SU-DHL-6 (cell line): ENCODE measurements around the gene GDPD2.

Experiments used
- EZH2phosphoT487 ChIP-seq: fragments of 200-600 bp; sonication (generic), shearing (Covaris generic); conservative IDR thresholded peaks from 2 replicates; pipeline ENCODE4 v1.6.1; 2018; ENCODE audit warnings: mild to moderate bottlenecking, antibody characterized with exemption, low read length, moderate library complexity, mixed read lengths
- TF ChIP-seq, protein P1 (sequence below): fragments of 200-600 bp; sonication (generic); IDR thresholded peaks from one replicate; pipeline ENCODE4 v1.5.1; 2017; ENCODE audit warnings: antibody characterized with exemption, mild to moderate bottlenecking, low read length, moderate library complexity; ENCODE audit not compliant: insufficient read depth, poor library complexity, severe bottlenecking

DNA sequence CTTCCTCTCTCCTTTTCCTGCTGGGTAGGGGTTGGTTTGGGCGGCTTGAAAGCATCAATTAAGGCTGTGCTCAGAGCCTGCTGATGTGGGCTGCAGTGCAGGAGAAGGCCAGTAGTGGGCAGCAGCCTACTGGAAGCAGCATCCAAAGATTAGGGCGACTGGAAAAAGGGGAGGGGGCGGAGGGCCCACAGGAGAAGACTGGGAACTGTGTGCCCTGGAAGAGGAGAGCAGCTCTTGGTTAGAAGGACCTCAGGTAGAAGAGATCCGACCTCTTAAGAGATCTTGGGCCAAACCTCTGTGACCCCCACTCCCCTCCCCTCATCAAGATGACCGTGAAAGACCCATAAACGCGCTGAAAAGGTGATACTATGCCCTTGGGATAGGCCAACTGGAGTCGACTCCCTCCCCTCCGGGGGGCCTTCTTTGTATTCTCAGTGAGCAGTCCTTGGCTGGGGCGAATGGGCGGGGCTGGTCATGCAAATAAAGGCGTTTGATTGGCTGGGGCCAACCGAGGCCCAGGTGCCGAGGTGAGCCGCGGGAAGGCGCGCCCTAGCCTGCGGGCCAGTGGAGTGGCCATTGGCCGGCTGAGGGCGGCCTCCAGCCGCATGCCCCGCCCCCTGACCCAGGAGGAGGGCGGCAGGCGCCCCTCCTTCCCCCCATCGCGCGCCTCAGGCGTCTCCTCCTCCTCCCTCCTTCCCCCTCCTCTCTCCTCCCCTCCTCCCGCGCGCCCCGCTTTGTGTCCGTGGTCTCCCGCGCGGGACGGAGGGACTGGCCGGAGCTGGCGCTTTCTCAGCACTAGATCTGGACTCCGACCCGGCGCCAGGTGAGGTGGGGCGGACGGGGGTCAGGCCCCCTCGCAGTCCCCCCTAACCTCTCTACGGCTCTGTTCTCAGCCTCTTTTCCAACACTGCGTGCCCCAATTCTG, 31.6 kb downstream of the GDPD2 start:
- TF ChIP-seq, protein P1, sequence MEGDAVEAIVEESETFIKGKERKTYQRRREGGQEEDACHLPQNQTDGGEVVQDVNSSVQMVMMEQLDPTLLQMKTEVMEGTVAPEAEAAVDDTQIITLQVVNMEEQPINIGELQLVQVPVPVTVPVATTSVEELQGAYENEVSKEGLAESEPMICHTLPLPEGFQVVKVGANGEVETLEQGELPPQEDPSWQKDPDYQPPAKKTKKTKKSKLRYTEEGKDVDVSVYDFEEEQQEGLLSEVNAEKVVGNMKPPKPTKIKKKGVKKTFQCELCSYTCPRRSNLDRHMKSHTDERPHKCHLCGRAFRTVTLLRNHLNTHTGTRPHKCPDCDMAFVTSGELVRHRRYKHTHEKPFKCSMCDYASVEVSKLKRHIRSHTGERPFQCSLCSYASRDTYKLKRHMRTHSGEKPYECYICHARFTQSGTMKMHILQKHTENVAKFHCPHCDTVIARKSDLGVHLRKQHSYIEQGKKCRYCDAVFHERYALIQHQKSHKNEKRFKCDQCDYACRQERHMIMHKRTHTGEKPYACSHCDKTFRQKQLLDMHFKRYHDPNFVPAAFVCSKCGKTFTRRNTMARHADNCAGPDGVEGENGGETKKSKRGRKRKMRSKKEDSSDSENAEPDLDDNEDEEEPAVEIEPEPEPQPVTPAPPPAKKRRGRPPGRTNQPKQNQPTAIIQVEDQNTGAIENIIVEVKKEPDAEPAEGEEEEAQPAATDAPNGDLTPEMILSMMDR = peak; percentile 40
- no peak for TF ChIP-seq EZH2phosphoT487
